K562 (cell line): ENCODE measurements around the gene UBE2C. TPM values are rescaled to one million over a fixed set of nuclear protein-coding genes. Genes with fewer than 3 reads are reported as not detected.

ENCODE experiments used
- ATAC-seq: fragments of 200-7000 bp; cut with Tn5 transposase; 3 replicates; pipeline ENCODE4 v1.9.1; 2020; ENCODE audit warnings: moderate library complexity
- BruUV-seq: library from RNA; stranded (reverse); fragments of 400-500 nt; replicated peaks from 2 replicates; lab custom pipeline; 2021; lab: Mats Ljungman, UMichigan
- CTCF ChIA-PET: fragments of 300-600 bp; formaldehyde crosslinking; extraction: SDS; loops from one replicate; lab custom pipeline; 2021; ENCODE audit warnings: low intra/inter-chr PET ratio; lab: Yijun Ruan, JAX
- POLR2A ChIA-PET: fragments of 300-600, 350-650 bp; sonication (Branson Sonifier 250); formaldehyde crosslinking; extraction: SDS; loops from one replicate; lab custom pipeline; 2021; ENCODE audit warnings: antibody characterized with exemption, inconsistent platforms; lab: Yijun Ruan, JAX
- DNase-seq, 4 experiments: peaks; one replicate each; pipeline versions ENCODE4 v3.0.0 to v3.0.0-alpha.2; 2011 to 2018; ENCODE audit warnings: low spot score in 3 of 4, mixed read lengths in 3 of 4; ENCODE audit errors: extremely low read depth in 1 of 4
- FAIRE-seq: peaks from 2 replicates; lab custom pipeline; 2011; peaks lifted over from hg19 to GRCh38; lab: Jason Lieb, UNC
- H2AFZ ChIP-seq: 2 replicates; pipeline ENCODE4 v1.6.0; 2011; ENCODE audit warnings: low read depth, low read length, control low read depth, inconsistent platforms
- H3K27ac ChIP-seq: fragments of 200-600 bp; 3 replicates; pipeline ENCODE4 v1.8.0; 2011; ENCODE audit warnings: low read depth, mild to moderate bottlenecking, control low read depth, inconsistent platforms, low read length, moderate library complexity, mixed read lengths; ENCODE audit errors: extremely low read depth
- H3K27me3 ChIP-seq, 2 experiments: fragments of 300-600 bp in 1 of 2; 2 replicates in 1 of 2; 3 replicates in 1 of 2; pipeline versions ENCODE4 v1.6.0 to v1.8.0; 2011; ENCODE audit warnings: inconsistent platforms in 2 of 2, low read length in 2 of 2, mild to moderate bottlenecking in 1 of 2, mixed read lengths in 1 of 2, moderate library complexity in 1 of 2; ENCODE audit not compliant: control insufficient read depth in 2 of 2, insufficient read depth in 2 of 2
- H3K36me3 ChIP-seq: fragments of 300-600 bp; 3 replicates; pipeline ENCODE4 v1.8.0; 2011; ENCODE audit warnings: mild to moderate bottlenecking, low read length, inconsistent platforms; ENCODE audit not compliant: control insufficient read depth, insufficient read depth
- H3K4me1 ChIP-seq, 2 experiments: fragments of 200-600 bp in 1 of 2; replicated peaks in 1 of 2; 2 replicates in 1 of 2; 3 replicates in 1 of 2; pipeline versions ENCODE4 v1.5.1 to v1.8.0; 2011; ENCODE audit warnings: inconsistent platforms in 2 of 2, low read length in 2 of 2, mild to moderate bottlenecking in 1 of 2, mixed read lengths in 1 of 2, moderate library complexity in 1 of 2; ENCODE audit not compliant: control insufficient read depth in 2 of 2, insufficient read depth in 2 of 2
- H3K4me2 ChIP-seq: 2 replicates; pipeline ENCODE4 v1.6.1; 2011; ENCODE audit warnings: low read length, control low read depth, inconsistent platforms, mixed read lengths; ENCODE audit not compliant: insufficient read depth
- H3K4me3 ChIP-seq: fragments of 200-600 bp; sonication (generic), shearing (Covaris generic); 2 replicates; pipeline ENCODE4 v1.5.1; 2016; ENCODE audit warnings: control low read depth, inconsistent platforms
- H3K79me2 ChIP-seq: fragments of 200-600 bp; 3 replicates; pipeline ENCODE4 v1.8.0; 2011; ENCODE audit warnings: low read length, inconsistent platforms; ENCODE audit not compliant: control insufficient read depth, insufficient read depth
- H3K9ac ChIP-seq, 2 experiments: 2 replicates each; pipeline versions ENCODE4 v1.6.0 to v1.6.1; 2011; ENCODE audit warnings: low read depth in 2 of 2, low read length in 2 of 2, control low read depth in 1 of 2, inconsistent platforms in 1 of 2, mild to moderate bottlenecking in 1 of 2, mixed read lengths in 1 of 2; ENCODE audit not compliant: insufficient read depth in 1 of 2
- H3K9me1 ChIP-seq: one replicate; pipeline ENCODE4 v1.6.0; 2011; ENCODE audit warnings: inconsistent platforms, mild to moderate bottlenecking, low read length, moderate library complexity; ENCODE audit not compliant: control insufficient read depth, insufficient read depth
- H3K9me3 ChIP-seq: replicated peaks from 2 replicates; pipeline ENCODE4 v1.5.1; 2011; ENCODE audit warnings: low read depth, low read length, inconsistent platforms; ENCODE audit not compliant: control insufficient read depth, insufficient read depth
- H4K20me1 ChIP-seq: replicated peaks from 2 replicates; pipeline ENCODE4 v1.6.1; 2011; ENCODE audit warnings: low read length, inconsistent platforms, mixed read lengths; ENCODE audit not compliant: control insufficient read depth, insufficient read depth
- BRCA1 ChIP-seq, 2 experiments: fragments of 450-650 bp in 1 of 2; sonication (generic) in 1 of 2; formaldehyde crosslinking in 1 of 2; IDR thresholded peaks; 2 replicates each; pipeline versions ENCODE4 v1.5.0 to v1.6.1; 2017 to 2020; ENCODE audit warnings: mild to moderate bottlenecking in 1 of 2, missing genetic modification reagents in 1 of 2
- FOSL1 ChIP-seq: fragments of 200-800 bp; sonication (Bioruptor generic); conservative IDR thresholded peaks from 2 replicates; pipeline ENCODE4 v1.6.1; 2016; ENCODE audit warnings: missing genetic modification characterization, missing compliant biosample characterization
- GTF3C2 ChIP-seq: IDR thresholded peaks from 3 replicates; pipeline ENCODE4 v1.6.1; 2011; ENCODE audit warnings: borderline replicate concordance, mild to moderate bottlenecking, moderate library complexity; ENCODE audit not compliant: insufficient read length; ENCODE audit errors: extremely low read depth
- KLF16 ChIP-seq: IDR thresholded peaks from 2 replicates; pipeline ENCODE4 v1.6.1; 2016; ENCODE audit warnings: antibody characterized with exemption
- MECOM ChIP-seq: fragments of 250-450 bp; sonication (Bioruptor Pico); IDR thresholded peaks from 2 replicates; pipeline ENCODE4 v1.8.0; 2022; ENCODE audit warnings: inconsistent platforms
- USF2 ChIP-seq: sonication (generic); formaldehyde crosslinking; IDR thresholded peaks from 2 replicates; pipeline ENCODE4 v1.5.0; 2020; ENCODE audit warnings: missing genetic modification reagents
- ZBTB17 ChIP-seq: fragments of 450-650 bp; formaldehyde crosslinking; IDR thresholded peaks from 2 replicates; pipeline ENCODE4 v1.4.0; 2020; ENCODE audit warnings: mild to moderate bottlenecking
- ZNF354B ChIP-seq: fragments of 250-450 bp; sonication (Bioruptor Pico); IDR thresholded peaks from 2 replicates; pipeline ENCODE4 v1.4.0; 2020
- ZNF644 ChIP-seq: fragments of 200-800 bp; sonication (Bioruptor generic); IDR thresholded peaks from 2 replicates; pipeline ENCODE4 v1.6.1; 2016; ENCODE audit warnings: low read depth, missing genetic modification characterization, missing compliant biosample characterization
- ZNF778 ChIP-seq: fragments of 450-650 bp; formaldehyde crosslinking; IDR thresholded peaks from 2 replicates; pipeline ENCODE4 v1.4.0; 2020; ENCODE audit warnings: mild to moderate bottlenecking, moderate library complexity
- WGBS: fragments of 100-300 bp; shearing (Covaris generic); methylation state at CpG from one replicate; pipeline ENCODE4 v1.1.6; 2016; ENCODE audit warnings: low coverage, mixed read lengths; ENCODE audit not compliant: insufficient coverage; ENCODE audit errors: missing lambda C conversion rate; 5-methylcytosine and 5-hydroxymethylcytosine counted together
- in situ Hi-C: fragments of 300-500 bp; cut with MboI; formaldehyde crosslinking; loops from 4 replicates; pipeline ENCODE4 v1.15.0; 2018; ENCODE audit warnings: inconsistent platforms, mixed read lengths
- intact Hi-C: fragments of 100-400 bp; cut with micrococcal nuclease; formaldehyde crosslinking; loops from 2 replicates; pipeline ENCODE4 v1.14.2; 2022
- polyA plus RNA-seq, 8 experiments: library from polyadenylated mRNA; depleted of rRNA in 4 of 8; stranded (reverse) in 5 of 8; unstranded in 3 of 8; fragments of >200 nt; fragmentation: Nextera tagmentation in 2 of 8; fragmentation: Illumina TruSeq in 1 of 8; extraction: Ambion mirVana in 2 of 8; extraction: Trizol in 1 of 8; gene quantifications; 2 replicates each; pipeline versions ENCODE4 v1.2.1 to v1.2.3, GENCODE V29; 2011 to 2014; ENCODE audit warnings: inconsistent platforms in 1 of 8, missing spikeins in 1 of 8
- total RNA-seq, 7 experiments: library from RNA; depleted of rRNA in 6 of 7; stranded (reverse); fragments of >200 nt in 6 of 7; fragmentation: Illumina TruSeq in 2 of 7; extraction: Trizol in 2 of 7; gene quantifications; 2 replicates each; pipeline versions ENCODE4 v1.2.1 to v1.2.3, GENCODE V29; 2011 to 2021; ENCODE audit warnings: low replicate concordance in 1 of 7
- TF ChIP-seq, protein P1 (sequence below): fragments of 200-800 bp; sonication (Bioruptor generic); IDR thresholded peaks from 2 replicates; pipeline ENCODE4 v1.6.1; 2017; ENCODE audit warnings: missing genetic modification characterization, missing compliant biosample characterization
- TF ChIP-seq, protein P2 (sequence below): sonication (generic); formaldehyde crosslinking; IDR thresholded peaks from 2 replicates; pipeline ENCODE4 v1.8.0; 2022; ENCODE audit warnings: mild to moderate bottlenecking, missing genetic modification reagents

Gene UBE2C
- total and polyA plus RNA-seq, 9 of the 15 experiments (the other 6 are each of a cell fraction or from before 2014, with no cell fraction given), result 0.51 to 1.6 (median 0.69) TPM

- TF ChIP-seq, protein P1, sequence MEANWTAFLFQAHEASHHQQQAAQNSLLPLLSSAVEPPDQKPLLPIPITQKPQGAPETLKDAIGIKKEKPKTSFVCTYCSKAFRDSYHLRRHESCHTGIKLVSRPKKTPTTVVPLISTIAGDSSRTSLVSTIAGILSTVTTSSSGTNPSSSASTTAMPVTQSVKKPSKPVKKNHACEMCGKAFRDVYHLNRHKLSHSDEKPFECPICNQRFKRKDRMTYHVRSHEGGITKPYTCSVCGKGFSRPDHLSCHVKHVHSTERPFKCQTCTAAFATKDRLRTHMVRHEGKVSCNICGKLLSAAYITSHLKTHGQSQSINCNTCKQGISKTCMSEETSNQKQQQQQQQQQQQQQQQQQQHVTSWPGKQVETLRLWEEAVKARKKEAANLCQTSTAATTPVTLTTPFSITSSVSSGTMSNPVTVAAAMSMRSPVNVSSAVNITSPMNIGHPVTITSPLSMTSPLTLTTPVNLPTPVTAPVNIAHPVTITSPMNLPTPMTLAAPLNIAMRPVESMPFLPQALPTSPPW, result peak; percentile 82
- TF ChIP-seq, protein P2, sequence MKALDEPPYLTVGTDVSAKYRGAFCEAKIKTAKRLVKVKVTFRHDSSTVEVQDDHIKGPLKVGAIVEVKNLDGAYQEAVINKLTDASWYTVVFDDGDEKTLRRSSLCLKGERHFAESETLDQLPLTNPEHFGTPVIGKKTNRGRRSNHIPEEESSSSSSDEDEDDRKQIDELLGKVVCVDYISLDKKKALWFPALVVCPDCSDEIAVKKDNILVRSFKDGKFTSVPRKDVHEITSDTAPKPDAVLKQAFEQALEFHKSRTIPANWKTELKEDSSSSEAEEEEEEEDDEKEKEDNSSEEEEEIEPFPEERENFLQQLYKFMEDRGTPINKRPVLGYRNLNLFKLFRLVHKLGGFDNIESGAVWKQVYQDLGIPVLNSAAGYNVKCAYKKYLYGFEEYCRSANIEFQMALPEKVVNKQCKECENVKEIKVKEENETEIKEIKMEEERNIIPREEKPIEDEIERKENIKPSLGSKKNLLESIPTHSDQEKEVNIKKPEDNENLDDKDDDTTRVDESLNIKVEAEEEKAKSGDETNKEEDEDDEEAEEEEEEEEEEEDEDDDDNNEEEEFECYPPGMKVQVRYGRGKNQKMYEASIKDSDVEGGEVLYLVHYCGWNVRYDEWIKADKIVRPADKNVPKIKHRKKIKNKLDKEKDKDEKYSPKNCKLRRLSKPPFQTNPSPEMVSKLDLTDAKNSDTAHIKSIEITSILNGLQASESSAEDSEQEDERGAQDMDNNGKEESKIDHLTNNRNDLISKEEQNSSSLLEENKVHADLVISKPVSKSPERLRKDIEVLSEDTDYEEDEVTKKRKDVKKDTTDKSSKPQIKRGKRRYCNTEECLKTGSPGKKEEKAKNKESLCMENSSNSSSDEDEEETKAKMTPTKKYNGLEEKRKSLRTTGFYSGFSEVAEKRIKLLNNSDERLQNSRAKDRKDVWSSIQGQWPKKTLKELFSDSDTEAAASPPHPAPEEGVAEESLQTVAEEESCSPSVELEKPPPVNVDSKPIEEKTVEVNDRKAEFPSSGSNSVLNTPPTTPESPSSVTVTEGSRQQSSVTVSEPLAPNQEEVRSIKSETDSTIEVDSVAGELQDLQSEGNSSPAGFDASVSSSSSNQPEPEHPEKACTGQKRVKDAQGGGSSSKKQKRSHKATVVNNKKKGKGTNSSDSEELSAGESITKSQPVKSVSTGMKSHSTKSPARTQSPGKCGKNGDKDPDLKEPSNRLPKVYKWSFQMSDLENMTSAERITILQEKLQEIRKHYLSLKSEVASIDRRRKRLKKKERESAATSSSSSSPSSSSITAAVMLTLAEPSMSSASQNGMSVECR (CRISPR knock-in tag), result 0 out of 2 replicates have a peak, but pooled peaks have one; percentile 53
- 0 out of 2 replicates have a peak, but pooled peaks have one; percentile 10 for TF ChIP-seq ZNF644 (tag)
- TF ChIP-seq FOSL1 (tag), result no peak
Observed at GRCh38 chr20:45857882-45858216, 45.4 kb downstream of the UBE2C start (continued).

GRCh38 chr20:45859916-45860315 lies 47.5 kb downstream of the UBE2C start:
- FAIRE-seq (no peak), DNase-seq (no peak), ATAC-seq (no peak)
- Histone ChIP-seq H3K27ac (no peak overlapping the region), H3K4me1 (peaks cover 20 to 28% of the 10 kb centered on the region in 2 experiments), H3K36me3 (peaks cover under 1% of the 10 kb centered on the region; the same call in 1 of the 3 replicates), H3K9ac (no peak overlapping the region), H3K79me2 (peaks cover 24% of the 10 kb centered on the region), H3K9me1 (no peaks in the 10 kb centered on the region), H3K4me2 (no peak overlapping the region), H2AFZ (no peak overlapping the region), H3K4me3 (no peak overlapping the region), H4K20me1 (no peaks in the 10 kb centered on the region), H3K9me3 (no peaks in the 10 kb centered on the region), H3K27me3 (no peaks in the 10 kb centered on the region)
- BruUV-seq, result no TSS peak
- POLR2A ChIA-PET, result no interaction called here
- CTCF ChIA-PET, result no interaction called here
- intact Hi-C loops, result no loop called here
- 96% methylated on average over 5 of the region's 5 CpGs for WGBS
- in situ Hi-C loops, result no loop called here
- TF ChIP-seq USF2 (CRISPR knock-in tag) (no peak), MECOM (CRISPR knock-in tag) (no peak), GTF3C2 (no peak), ZBTB17 (CRISPR knock-in tag) (no peak), ZNF354B (CRISPR knock-in tag) (no peak), ZNF778 (CRISPR knock-in tag) (no peak), BRCA1 (IDR thresholded peaks at IDR 0.05) (no peak), BRCA1 (CRISPR knock-in tag; IDR thresholded peaks at IDR 0.05) (no peak), KLF16 (no peak)
